CD4-positive, CD25-positive, alpha-beta regulatory T cell (primary cell): ENCODE measurements around the gene CDK13. TPM values are rescaled to one million over a fixed set of nuclear protein-coding genes. Genes with fewer than 3 reads are reported as not detected.

Experiments used
- ATAC-seq, 2 donors: fragments of 150-1000 bp; cut with Tn5 transposase; one replicate each; pipeline ENCODE4 v1.10.0; 2021; ENCODE audit warnings: low read depth in 2 of 2, moderate number of reproducible peaks in 2 of 2, moderate library complexity in 1 of 2
- DNase-seq, 3 donors: peaks; one replicate each; pipeline versions ENCODE4 v3.0.0 to v3.0.0-alpha.2; 2012 to 2022; ENCODE audit warnings: mixed read lengths in 1 of 3
- H3K27ac ChIP-seq: one replicate; pipeline ENCODE4 v1.7.0; 2013; ENCODE audit warnings: mild to moderate bottlenecking, low read length; ENCODE audit not compliant: insufficient read depth, poor library complexity, severe bottlenecking
- H3K27me3 ChIP-seq: one replicate; pipeline ENCODE4 v1.7.0; 2013; ENCODE audit warnings: low read length; ENCODE audit not compliant: control insufficient read depth, insufficient read depth
- H3K36me3 ChIP-seq: one replicate; pipeline ENCODE4 v1.7.0; 2013; ENCODE audit warnings: mild to moderate bottlenecking, low read length, moderate library complexity; ENCODE audit not compliant: control insufficient read depth, insufficient read depth
- H3K4me1 ChIP-seq: 2 replicates; pipeline ENCODE4 v1.7.0; 2013; ENCODE audit warnings: mild to moderate bottlenecking, low read length; ENCODE audit not compliant: insufficient read depth, control insufficient read depth, poor library complexity, severe bottlenecking
- H3K4me3 ChIP-seq: one replicate; pipeline ENCODE4 v1.7.0; 2013; ENCODE audit warnings: low read depth, mild to moderate bottlenecking, low read length, moderate library complexity
- H3K9me3 ChIP-seq, 2 experiments: 1 replicate in 1 of 2; 2 replicates in 1 of 2; pipeline ENCODE4 v1.7.0; 2013; ENCODE audit warnings: low read length in 2 of 2, mild to moderate bottlenecking in 1 of 2, moderate library complexity in 1 of 2; ENCODE audit not compliant: control insufficient read depth in 2 of 2
- H3K27ac Mint-ChIP-seq, 3 donors: one replicate each; pipeline ENCODE4 v1.8.0; 2020 to 2022; ENCODE audit warnings: mild to moderate bottlenecking in 3 of 3, mixed read lengths in 3 of 3, moderate library complexity in 2 of 3
- H3K27me3 Mint-ChIP-seq: one replicate; pipeline ENCODE4 v1.8.0; 2022; ENCODE audit warnings: mild to moderate bottlenecking, mixed read lengths
- H3K36me3 Mint-ChIP-seq: one replicate; pipeline ENCODE4 v1.8.0; 2020; ENCODE audit warnings: mixed read lengths
- H3K4me1 Mint-ChIP-seq, 4 donors: one replicate each; pipeline ENCODE4 v1.8.0; 2020 to 2022; ENCODE audit warnings: mixed read lengths in 4 of 4, mild to moderate bottlenecking in 1 of 4
- H3K4me3 Mint-ChIP-seq, 4 donors: one replicate each; pipeline ENCODE4 v1.8.0; 2020 to 2022; ENCODE audit warnings: mild to moderate bottlenecking in 4 of 4, mixed read lengths in 4 of 4, moderate library complexity in 3 of 4
- H3K9me3 Mint-ChIP-seq, 7 donors: one replicate each; pipeline ENCODE4 v1.8.0; 2020 to 2022; ENCODE audit warnings: mixed read lengths in 7 of 7, mild to moderate bottlenecking in 3 of 7, moderate library complexity in 2 of 7
- polyA plus RNA-seq, 4 donors: library from polyadenylated mRNA; unstranded; fragments of 300-500 nt; fragmentation: Illumina TruSeq; gene quantifications; one replicate each; pipeline ENCODE4 v1.2.3, GENCODE V29; 2021
- total RNA-seq: library from RNA; stranded (reverse); gene quantifications from one replicate; pipeline ENCODE4 v1.2.3, GENCODE V29; 2022

CDK13 gene
- total and polyA plus RNA-seq, 5 donors from 2014 or later, result 23.7 to 124 (median 33.9) TPM

DNA sequence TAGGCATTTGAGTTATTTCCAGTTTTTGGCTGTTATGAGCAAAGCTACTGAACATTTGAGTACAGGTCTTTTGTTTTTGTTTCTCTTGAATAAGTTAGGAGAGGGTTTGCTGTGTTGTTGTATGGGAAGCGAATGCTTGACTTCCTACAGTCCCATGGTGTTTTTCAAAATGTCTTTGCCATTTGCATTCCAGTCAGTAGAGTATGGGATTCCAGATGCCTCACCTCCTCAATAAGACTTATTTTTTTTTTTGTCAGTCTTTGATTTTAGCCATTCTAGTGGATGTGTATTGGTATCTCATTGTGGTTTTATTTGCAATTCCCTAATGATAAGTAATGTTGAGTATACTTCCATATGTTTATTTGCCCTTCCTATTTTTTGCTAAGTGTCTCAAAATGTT lies 19.4 kb downstream of the CDK13 start:
- Mint-ChIP-seq H3K27me3 (no peaks in the 10 kb centered on the region), H3K4me1 (peaks cover 39 to 96% (median 87%) of the 10 kb centered on the region in 4 donors), H3K9me3 (peaks cover 0 to 2% (median 0%) of the 10 kb centered on the region in 7 donors), H3K4me3 (peak overlapping the region; percentile 37 to 75 (median 62)), H3K27ac (peak overlapping the region in 1 of 3 donors; percentile 56), H3K36me3 (peaks cover 13% of the 10 kb centered on the region)
- H3K4me3 ChIP-seq, result peak overlapping the region; percentile 50
- H3K27ac ChIP-seq, result no peak overlapping the region
- DNase-seq, result no peak
- no peaks in the 10 kb centered on the region for H3K27me3 ChIP-seq
- H3K36me3 ChIP-seq, result no peaks in the 10 kb centered on the region
- H3K4me1 ChIP-seq, result peaks cover 38% of the 10 kb centered on the region
- no peaks in the 10 kb centered on the region for H3K9me3 ChIP-seq
- ATAC-seq, result no peak

DNA sequence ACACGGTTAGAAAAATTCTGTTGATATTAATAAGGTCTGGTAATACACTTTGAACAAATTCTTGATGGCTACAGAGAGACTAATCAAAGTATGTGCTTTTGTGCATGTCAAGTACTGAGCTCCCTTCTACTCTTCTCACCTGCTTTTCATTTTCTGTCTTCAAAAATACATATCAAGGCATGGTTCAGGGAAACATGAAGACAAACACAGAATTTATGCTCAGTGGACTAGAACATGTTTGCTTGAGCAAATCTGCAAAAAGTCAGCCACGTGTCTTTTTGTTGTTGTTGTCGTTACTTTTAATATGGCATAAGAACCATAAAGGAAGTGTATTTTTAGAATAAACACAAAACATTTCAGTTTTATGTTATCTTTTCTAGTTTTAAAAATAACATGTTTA lies 21.9 kb downstream of the CDK13 start:
- H3K4me1 Mint-ChIP-seq, result peaks cover 35 to 85% (median 69%) of the 10 kb centered on the region in 4 donors
- H3K36me3 Mint-ChIP-seq, result peaks cover 4% of the 10 kb centered on the region
- H3K27ac ChIP-seq, result peak overlapping the region; percentile 52
- H3K27me3 ChIP-seq, result no peaks in the 10 kb centered on the region
- no peaks in the 10 kb centered on the region for H3K9me3 ChIP-seq
- ATAC-seq, result no peak
- peak overlapping the region; percentile 39 to 72 (median 63) for H3K4me3 Mint-ChIP-seq
- H3K27me3 Mint-ChIP-seq, result no peaks in the 10 kb centered on the region
- H3K4me1 ChIP-seq, result peaks cover 43% of the 10 kb centered on the region
- peak overlapping the region; percentile 40 to 73 (median 69) for H3K27ac Mint-ChIP-seq
- peaks cover 0 to 1% (median 0%) of the 10 kb centered on the region in 7 donors for H3K9me3 Mint-ChIP-seq
- no peak for DNase-seq
- peak overlapping the region; percentile 74 for H3K4me3 ChIP-seq
- H3K36me3 ChIP-seq, result no peaks in the 10 kb centered on the region

DNA sequence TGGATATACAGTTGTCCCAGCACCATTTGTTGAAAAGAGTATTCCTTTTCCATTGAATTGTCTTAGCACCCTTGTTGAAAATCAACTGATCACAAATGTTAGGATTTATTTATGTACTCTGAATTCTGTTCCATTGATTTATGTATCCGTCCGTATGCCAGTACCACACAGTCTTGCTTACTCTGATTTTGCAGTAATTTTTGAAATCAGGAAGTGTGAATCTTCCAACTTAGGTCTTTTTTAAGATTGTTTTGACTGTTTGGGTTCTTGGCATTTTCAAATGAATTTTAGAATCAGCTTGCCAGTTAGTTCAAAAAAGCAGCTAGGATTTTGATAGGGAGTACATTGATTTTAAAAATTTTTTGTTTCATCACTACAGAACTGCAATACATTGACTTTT lies 23.7 kb downstream of the CDK13 start:
- Histone ChIP-seq H3K4me1 (peaks cover 50% of the 10 kb centered on the region), H3K4me3 (no peak overlapping the region), H3K27ac (no peak overlapping the region), H3K36me3 (no peaks in the 10 kb centered on the region), H3K27me3 (no peaks in the 10 kb centered on the region), H3K9me3 (no peaks in the 10 kb centered on the region)
- Mint-ChIP-seq H3K27me3 (no peaks in the 10 kb centered on the region), H3K27ac (no peak overlapping the region), H3K4me1 (peaks cover 28 to 66% (median 52%) of the 10 kb centered on the region in 4 donors), H3K36me3 (peaks cover 4% of the 10 kb centered on the region), H3K4me3 (peak overlapping the region in 2 of 4 donors; percentile 42 to 44), H3K9me3 (peaks cover 0 to under 1% (median 0%) of the 10 kb centered on the region in 7 donors)
- DNase-seq, result no peak
- ATAC-seq, result no peak

DNA sequence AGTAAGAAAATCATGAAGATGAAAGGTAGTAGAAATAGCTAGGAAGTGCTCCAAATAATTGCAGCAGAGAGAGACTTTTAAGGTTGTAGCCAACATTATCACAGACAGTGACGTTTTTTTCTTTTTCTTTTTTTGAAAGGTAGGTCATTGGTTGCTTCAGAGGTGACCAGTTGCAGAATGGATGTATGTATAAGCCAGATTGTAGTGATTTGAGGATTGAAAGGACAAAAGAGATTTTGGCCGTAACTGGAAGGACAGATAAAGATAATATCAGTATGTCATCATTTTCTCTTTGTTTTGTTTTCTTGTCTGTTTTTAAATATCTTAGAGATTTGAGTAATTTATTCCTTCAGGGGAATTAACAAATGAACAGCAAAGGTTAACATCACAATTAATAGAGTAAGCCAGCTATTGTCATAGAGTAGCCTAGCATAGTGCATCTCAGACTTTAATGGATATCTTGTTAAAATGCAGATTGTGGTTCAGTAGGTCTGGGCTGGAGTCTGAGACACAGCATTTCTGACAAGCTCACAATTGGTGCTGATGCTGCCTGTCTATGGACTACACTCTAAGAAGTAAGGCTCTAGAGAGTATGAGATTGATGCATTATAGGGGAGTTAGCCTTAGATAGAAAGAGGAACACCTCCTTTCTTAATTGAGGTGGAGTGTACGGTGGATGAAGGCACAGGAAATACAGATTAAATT lies 28.3 kb downstream of the CDK13 start:
- Mint-ChIP-seq H3K36me3 (no peaks in the 10 kb centered on the region), H3K27ac (no peak overlapping the region), H3K27me3 (no peaks in the 10 kb centered on the region), H3K4me1 (peaks cover 7 to 31% (median 21%) of the 10 kb centered on the region in 4 donors), H3K4me3 (no peak overlapping the region), H3K9me3 (no peaks in the 10 kb centered on the region)
- DNase-seq, result peak in 2 of 3 donors; percentile 29 to 50
- peak in 1 of 2 donors; percentile 30 for ATAC-seq
- Histone ChIP-seq H3K36me3 (no peaks in the 10 kb centered on the region), H3K27me3 (no peaks in the 10 kb centered on the region), H3K9me3 (no peaks in the 10 kb centered on the region), H3K4me1 (peaks cover 49% of the 10 kb centered on the region), H3K4me3 (peak overlapping the region; percentile 74), H3K27ac (peak overlapping the region; percentile 70)

GRCh38 chr7:39979406-39980073 lies 29.5 kb downstream of the CDK13 start:
- peaks cover 3% of the 10 kb centered on the region for H3K36me3 ChIP-seq
- no peaks in the 10 kb centered on the region for H3K27me3 ChIP-seq
- Mint-ChIP-seq H3K4me1 (peaks cover 5 to 32% (median 19%) of the 10 kb centered on the region in 4 donors), H3K27ac (no peak overlapping the region), H3K27me3 (no peaks in the 10 kb centered on the region), H3K9me3 (peaks cover 0 to 3% (median 0%) of the 10 kb centered on the region in 7 donors), H3K36me3 (no peaks in the 10 kb centered on the region), H3K4me3 (no peak overlapping the region)
- peak overlapping the region; percentile 61 for H3K4me3 ChIP-seq
- DNase-seq (peak; percentile 16 to 87 (median 75)), ATAC-seq (peak; percentile 90 to 95)
- no peaks in the 10 kb centered on the region for H3K9me3 ChIP-seq
- H3K4me1 ChIP-seq, result peaks cover 42% of the 10 kb centered on the region
- H3K27ac ChIP-seq, result peak overlapping the region; percentile 70

GRCh38 chr7:39985398-39985918 lies 35.4 kb downstream of the CDK13 start:
- no peak for ATAC-seq
- Mint-ChIP-seq H3K4me3 (peak overlapping the region; percentile 20 to 64 (median 56)), H3K27me3 (no peaks in the 10 kb centered on the region), H3K27ac (peak overlapping the region; percentile 64 to 82 (median 75)), H3K36me3 (peaks cover 14% of the 10 kb centered on the region), H3K4me1 (peaks cover 38 to 69% (median 54%) of the 10 kb centered on the region in 4 donors), H3K9me3 (peaks cover 0 to 6% (median 0%) of the 10 kb centered on the region in 7 donors)
- no peaks in the 10 kb centered on the region for H3K9me3 ChIP-seq
- H3K27ac ChIP-seq, result no peak overlapping the region
- H3K4me1 ChIP-seq, result peaks cover 24% of the 10 kb centered on the region
- H3K36me3 ChIP-seq, result peaks cover 10% of the 10 kb centered on the region
- no peak overlapping the region for H3K4me3 ChIP-seq
- no peaks in the 10 kb centered on the region for H3K27me3 ChIP-seq
- no peak for DNase-seq

GRCh38 chr7:39987641-39988347 lies 37.7 kb downstream of the CDK13 start:
- Histone ChIP-seq H3K4me1 (peaks cover 20% of the 10 kb centered on the region), H3K27me3 (no peaks in the 10 kb centered on the region), H3K9me3 (no peaks in the 10 kb centered on the region), H3K36me3 (peaks cover 15% of the 10 kb centered on the region), H3K27ac (no peak overlapping the region), H3K4me3 (peak overlapping the region; percentile 4)
- Mint-ChIP-seq H3K27ac (peak overlapping the region; percentile 20 to 68 (median 39)), H3K9me3 (peaks cover 0 to 6% (median 0%) of the 10 kb centered on the region in 7 donors), H3K27me3 (no peaks in the 10 kb centered on the region), H3K36me3 (peaks cover 18% of the 10 kb centered on the region), H3K4me3 (peak overlapping the region in 3 of 4 donors; percentile 0 to 32 (median 23)), H3K4me1 (peaks cover 44 to 76% (median 57%) of the 10 kb centered on the region in 4 donors)
- peak in 2 of 3 donors; percentile 55 to 58 for DNase-seq
- ATAC-seq, result peak; percentile 65 to 69
